ENCODE results near the gene ATP2A1. TPM values are rescaled to one million over a fixed set of nuclear protein-coding genes. Genes with fewer than 3 reads are reported as not detected.
"Not testable (repeated sequence)": the region's sequence is repeated elsewhere in the genome, so short reads cannot be mapped to it uniquely, and the experiment has no call there.

ATP2A1 gene
- total RNA-seq, 1 donor from 2014 or later: 1.3 TPM

- intact Hi-C loops (cut with micrococcal nuclease): no loop called here
Measured at GRCh38 chr16:28858421-28858820, 19.9 kb upstream of the ATP2A1 start.

GRCh38 chr16:28859326-28859725 is 19.0 kb upstream of the ATP2A1 start:
- intact Hi-C loops (cut with micrococcal nuclease): no loop called here

GRCh38 chr16:28863929-28864793 is 14.1 kb upstream of the ATP2A1 start:
- intact Hi-C loops (cut with micrococcal nuclease): loop anchor here (1.0 to 2.0 kb wide), 5 partner anchors 16 to 87 kb away; partner anchors contain the start of genes NFATC2IP and RABEP2

- intact Hi-C loops (cut with micrococcal nuclease): no loop called here
Measured at GRCh38 chr16:28865001-28865688, 13.1 kb upstream of the ATP2A1 start.

- intact Hi-C loops (cut with micrococcal nuclease): no loop called here
Measured at GRCh38 chr16:28865722-28866453, 12.4 kb upstream of the ATP2A1 start.

GRCh38 chr16:28866454-28866804 is 11.9 kb upstream of the ATP2A1 start:
- intact Hi-C loops (cut with micrococcal nuclease): no loop called here

GRCh38 chr16:28867241-28867640 is 11.0 kb upstream of the ATP2A1 start:
- intact Hi-C loops (cut with micrococcal nuclease): no loop called here

GRCh38 chr16:28867646-28868045 is 10.6 kb upstream of the ATP2A1 start:
- intact Hi-C loops (cut with micrococcal nuclease): not testable (repeated sequence)

- intact Hi-C loops (cut with micrococcal nuclease): no loop called here
Measured at GRCh38 chr16:28869201-28869600, 9.1 kb upstream of the ATP2A1 start.

GRCh38 chr16:28872952-28873351 is 5.3 kb upstream of the ATP2A1 start:
- intact Hi-C loops (cut with micrococcal nuclease): loop anchor here (1.0 kb wide), 1 partner anchor 72 kb away; no protein-coding TSS in a partner anchor

GRCh38 chr16:28873543-28874201 is 4.6 kb upstream of the ATP2A1 start:
- intact Hi-C loops (cut with micrococcal nuclease): loop anchor here (1.0 kb wide), 1 partner anchor 72 kb away; no protein-coding TSS in a partner anchor

- intact Hi-C loops (cut with micrococcal nuclease): no loop called here
Measured at GRCh38 chr16:28874406-28874805, 3.9 kb upstream of the ATP2A1 start.

GRCh38 chr16:28875134-28876018 is 2.9 kb upstream of the ATP2A1 start:
- intact Hi-C loops (cut with micrococcal nuclease): no loop called here

- intact Hi-C loops (cut with micrococcal nuclease): no loop called here
Measured at GRCh38 chr16:28876019-28876659, 2.1 kb upstream of the ATP2A1 start.

- intact Hi-C loops (cut with micrococcal nuclease): no loop called here
Measured at GRCh38 chr16:28876973-28877654, 1.2 kb upstream of the ATP2A1 start.

- intact Hi-C loops (cut with micrococcal nuclease): no loop called here
Measured at GRCh38 chr16:28877655-28878000, 660 bp upstream of the ATP2A1 start.

GRCh38 chr16:28879261-28879840 is 1.1 kb downstream of the ATP2A1 start:
- intact Hi-C loops (cut with micrococcal nuclease): loop anchor here (1.0 kb wide), 2 partner anchors 34 to 95 kb away; partner anchors contain the start of gene SPNS1

- intact Hi-C loops (cut with micrococcal nuclease): loop anchor here (1.0 kb wide), 6 partner anchors 16 to 94 kb away; partner anchors contain the start of genes ATXN2L, NFATC2IP, RABEP2 and SPNS1
Measured at GRCh38 chr16:28879841-28880588, 1.7 kb downstream of the ATP2A1 start.

Data from T-helper 1 cell treated with Interleukin-12 subunit alpha and Interleukin-12 subunit beta and Interleukin-4 antibody, amounts not matched to agents 30 ng/mL and 1 ng/mL, for 36 hours (primary cell).